22Rv1 (cell line): ENCODE results near the gene NPR1.

ENCODE experiments used
- CTCF ChIP-seq: fragments of 450-650 bp; IDR thresholded peaks from 2 replicates; pipeline ENCODE4 v1.5.1; 2017; ENCODE audit warnings: mild to moderate bottlenecking
- ZFX ChIP-seq: fragments of 450-650 bp; IDR thresholded peaks from 2 replicates; pipeline ENCODE4 v1.6.1; 2017; ENCODE audit warnings: antibody characterized with exemption, borderline replicate concordance

- no peak for TF ChIP-seq CTCF
- no peak for TF ChIP-seq ZFX
These were observed 29.2 kb upstream of the NPR1 start for GRCh38 chr1:153649137-153649862.
